ENCODE data around the gene RASA3. TPM values are rescaled to one million over a fixed set of nuclear protein-coding genes. Genes with fewer than 3 reads are reported as not detected.
A peak's percentile ranks its signal among the peaks of the same experiment; 100 is the strongest.

Gene RASA3
- total RNA-seq, 2 donors from 2014 or later = 28.8 to 30.1 TPM

DNA sequence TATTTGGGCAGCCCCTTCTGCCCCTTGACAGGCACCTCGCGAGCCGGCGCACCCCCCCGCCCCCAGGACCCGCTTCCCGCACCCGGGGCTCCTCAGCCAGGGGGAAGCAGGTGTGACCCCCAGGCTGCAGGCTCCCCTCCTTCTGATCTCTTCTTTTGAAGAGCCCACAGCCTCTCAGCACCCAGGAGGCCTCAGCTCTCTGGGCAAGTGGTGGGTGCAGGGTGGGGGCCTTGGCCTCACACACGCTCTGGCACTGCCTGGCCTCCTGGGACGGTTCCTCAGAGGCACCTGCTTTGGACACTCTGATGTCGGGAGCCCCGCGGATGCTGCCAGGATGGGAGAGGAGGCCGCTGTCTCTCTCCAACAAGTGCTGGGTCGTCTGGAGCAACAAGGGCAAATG is 157.0 kb downstream of the RASA3 start:
- intact Hi-C loops (cut with DNase I) = no loop called here
- DNase-seq (ENCODE audit: low spot score) = peak; percentile 63

DNA sequence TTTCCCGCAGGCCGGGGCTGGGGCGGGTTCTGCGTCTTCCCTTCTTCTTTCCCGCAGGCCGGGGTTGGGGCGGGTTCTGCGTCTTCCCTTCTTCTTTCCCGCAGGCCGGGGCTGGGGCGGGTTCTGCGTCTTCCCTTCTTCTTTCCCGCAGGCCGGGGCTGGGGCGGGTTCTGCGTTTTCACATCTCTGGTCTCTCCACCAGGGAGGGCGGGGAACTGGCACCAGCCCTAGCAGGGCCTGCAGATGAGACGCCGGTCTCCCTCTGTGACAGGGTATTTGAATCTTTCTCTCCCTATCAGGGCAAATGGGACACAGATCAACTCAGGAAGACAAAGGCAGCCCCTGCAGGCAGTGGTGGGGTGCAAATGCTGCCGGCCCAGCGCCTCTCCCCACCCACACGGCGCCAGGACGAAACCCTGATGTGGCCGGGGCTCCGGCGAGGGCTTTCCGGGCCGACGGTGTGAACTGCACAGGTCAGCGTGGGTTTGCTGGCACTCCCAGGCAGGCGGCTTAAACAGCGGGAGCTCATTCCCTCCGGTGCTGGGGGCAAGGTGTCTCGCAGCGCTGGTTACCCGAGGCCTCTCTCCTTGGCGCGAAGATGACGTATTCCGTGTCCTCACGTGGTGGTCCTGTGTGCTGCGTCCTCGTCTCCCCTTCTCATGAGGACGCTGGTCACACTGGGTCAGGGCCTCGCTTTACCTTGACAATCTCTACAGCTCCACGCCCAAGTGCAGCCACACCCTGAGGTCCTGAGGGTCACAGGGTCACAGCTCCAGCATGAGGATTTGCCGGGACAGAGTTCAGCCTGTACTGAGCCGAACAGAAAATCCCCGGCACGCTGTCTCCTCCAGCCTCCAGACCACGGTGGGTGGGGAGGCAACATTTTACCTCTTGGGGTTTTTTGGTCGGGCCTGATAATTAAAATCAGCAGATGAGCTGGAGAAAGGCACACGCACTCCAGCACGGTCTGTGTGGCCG is 157.8 kb downstream of the RASA3 start:
- DNase-seq (ENCODE audit: low spot score) = peak; percentile 67
- intact Hi-C loops (cut with DNase I) = no loop called here

DNA sequence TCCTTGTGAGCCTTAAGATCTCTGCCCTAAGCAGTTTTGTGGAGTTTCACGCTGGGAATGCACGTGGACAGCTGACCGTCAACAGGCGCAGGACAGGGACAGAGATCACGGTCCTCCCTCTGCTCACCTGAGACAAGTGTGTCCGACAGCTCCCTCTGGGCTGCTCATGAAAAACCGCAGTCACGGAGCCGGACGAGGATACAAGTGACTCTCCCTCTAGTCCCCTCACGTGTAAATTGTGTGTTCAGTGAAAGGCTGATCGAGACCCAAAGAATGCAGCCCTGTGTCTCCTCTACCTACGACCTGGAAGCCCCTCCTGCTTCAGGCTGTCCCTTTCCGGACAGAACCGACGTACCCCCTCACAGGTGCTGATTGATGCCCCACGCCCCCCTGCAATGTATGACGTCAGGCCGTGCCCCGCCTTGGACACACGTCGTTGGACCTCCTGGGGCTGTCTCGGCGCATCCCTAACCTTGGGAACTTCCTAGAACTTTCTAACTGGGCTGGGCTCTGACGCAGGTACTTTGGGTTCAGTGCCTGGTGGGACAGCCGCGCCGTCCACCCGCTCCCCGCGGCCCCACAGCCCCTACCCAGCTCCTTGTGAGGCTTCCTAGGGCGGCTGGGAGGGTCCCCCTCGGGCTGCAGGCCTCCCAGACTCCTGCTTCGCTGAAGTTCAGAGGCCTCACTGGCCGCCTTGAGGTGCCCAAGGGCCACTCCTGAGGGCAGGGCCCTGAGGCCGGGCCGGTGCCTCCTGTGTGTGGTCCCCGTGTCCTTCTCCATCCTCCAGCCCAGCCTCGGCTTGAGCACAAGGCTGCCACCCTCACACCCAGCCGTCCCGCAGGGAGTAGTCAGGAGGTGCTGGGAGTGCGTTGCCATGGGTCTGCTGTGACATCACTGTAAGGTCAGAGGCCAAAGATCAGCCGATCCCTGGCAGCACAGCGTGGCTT is 158.9 kb downstream of the RASA3 start, which contains the start of gene C13orf46:
TSS of gene C13orf46 (minus strand) at position 859 of the 947 bp plus-strand sequence. CDS start at position 780, 79 bp downstream.
- intact Hi-C loops (cut with DNase I) = no loop called here
- DNase-seq (ENCODE audit: low spot score) = peak; percentile 67

DNA sequence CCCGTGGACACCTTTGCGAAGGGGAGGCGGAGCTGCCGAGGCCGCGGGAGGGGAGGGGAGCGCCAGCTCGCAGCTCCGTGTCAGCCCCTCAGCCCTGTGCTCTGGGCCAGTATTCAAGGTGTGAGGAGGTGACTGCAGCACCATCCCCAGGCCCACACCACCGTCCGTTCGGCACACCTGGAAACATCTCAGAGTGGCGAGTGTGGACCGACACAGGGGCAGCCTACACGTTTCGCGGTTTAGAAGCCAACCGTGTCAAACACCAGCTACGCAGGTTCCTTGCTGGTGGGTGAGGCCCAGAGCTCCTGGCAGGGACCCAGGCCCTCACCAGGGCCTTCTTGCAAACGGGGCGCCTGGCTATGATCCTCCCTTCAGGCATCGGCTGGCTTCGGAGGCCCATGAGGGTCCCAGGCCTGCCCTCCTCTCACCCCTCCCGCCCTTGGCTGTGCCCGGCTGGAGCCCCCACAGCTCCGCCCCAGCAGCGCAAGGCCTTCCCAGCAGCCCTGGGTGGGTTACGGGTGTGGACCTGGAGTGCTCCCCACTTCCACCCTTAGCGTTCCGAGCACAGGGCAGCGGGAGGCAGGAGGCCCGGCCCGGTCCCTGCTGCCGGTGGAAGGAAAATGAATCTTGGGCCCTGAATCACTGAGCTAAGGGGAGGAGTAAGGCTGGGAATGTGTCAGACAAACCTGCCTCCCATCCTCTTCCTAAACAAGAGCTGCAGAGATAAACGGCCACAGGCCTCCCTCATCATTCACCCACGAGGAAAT is 159.8 kb downstream of the RASA3 start:
- intact Hi-C loops (cut with DNase I) = no loop called here

DNA sequence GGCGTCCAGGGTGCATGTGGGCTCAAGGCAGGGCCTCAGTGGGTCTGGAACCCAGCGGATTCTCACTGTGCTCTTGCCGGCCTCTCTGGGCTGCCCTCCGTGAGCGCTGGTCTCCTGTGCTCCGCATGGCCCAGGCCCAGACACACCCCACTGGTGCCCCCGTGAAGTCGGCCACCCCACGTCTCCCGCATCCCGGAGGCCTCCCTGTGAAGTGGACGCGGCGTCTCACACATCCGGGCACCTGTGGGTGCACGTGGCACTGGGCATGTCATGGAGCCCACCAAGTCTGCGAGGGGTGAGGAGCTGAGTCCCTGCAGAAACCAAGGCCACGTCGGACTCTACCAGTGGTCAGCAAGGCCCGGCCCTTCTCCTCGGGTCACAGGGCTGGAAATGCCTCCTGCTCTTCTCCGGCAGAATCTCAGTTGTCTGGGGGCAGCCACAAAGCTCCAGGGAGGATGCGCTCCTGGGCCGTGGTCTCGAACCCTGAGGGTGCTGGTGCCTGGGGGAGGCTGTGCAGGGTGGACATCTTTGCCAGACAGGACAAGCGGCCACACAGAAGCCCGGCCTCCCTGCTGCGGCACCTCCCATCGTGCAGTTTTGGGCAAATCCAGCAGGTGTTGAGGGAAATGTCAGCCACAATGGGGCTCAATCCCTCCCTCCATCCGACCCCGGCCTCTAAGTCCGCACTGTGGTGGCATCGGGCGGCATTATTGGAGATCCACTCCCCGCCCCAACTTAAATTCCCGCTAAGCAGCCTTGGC is 160.8 kb downstream of the RASA3 start:
- intact Hi-C loops (cut with DNase I) = no loop called here
- peak; percentile 74 for DNase-seq (ENCODE audit: low spot score)

More for the DNA sequence above, 159.8 kb downstream of the RASA3 start:
- peak; percentile 71 for DNase-seq (ENCODE audit: low spot score)

DNA sequence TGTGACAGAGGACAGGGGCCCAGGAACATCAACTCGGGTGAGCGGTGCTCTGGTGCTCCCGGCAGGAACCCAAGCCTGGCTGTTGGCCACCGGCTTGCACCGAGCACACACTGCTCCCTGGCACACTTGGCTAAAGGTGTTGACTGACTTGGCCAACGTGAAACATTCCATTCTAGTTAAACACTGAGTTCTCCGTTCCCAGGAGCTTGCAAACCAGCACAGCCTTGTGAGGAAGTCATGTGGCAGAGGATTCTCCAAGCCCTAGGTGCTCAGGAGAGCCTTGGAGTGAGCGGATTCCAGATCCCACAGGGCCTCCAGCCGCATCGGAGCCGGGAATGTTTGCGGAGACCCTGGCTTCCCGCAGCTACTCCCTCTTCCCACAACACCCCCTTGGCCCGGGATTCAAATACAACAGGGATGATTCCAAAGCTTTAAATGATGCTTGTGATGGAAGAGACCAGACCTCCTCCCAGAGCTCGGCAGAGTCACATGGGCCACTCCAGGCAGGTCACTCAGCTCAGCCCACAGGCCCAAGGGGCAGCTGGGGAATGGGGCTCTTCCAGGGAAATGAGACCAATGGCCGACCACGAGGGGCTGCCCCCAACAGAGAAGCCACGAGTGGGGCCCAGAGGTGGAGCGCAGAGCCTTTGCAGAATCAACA is 161.5 kb downstream of the RASA3 start:
- intact Hi-C loops (cut with DNase I) = no loop called here
- no peak for DNase-seq (ENCODE audit: low spot score)

DNA sequence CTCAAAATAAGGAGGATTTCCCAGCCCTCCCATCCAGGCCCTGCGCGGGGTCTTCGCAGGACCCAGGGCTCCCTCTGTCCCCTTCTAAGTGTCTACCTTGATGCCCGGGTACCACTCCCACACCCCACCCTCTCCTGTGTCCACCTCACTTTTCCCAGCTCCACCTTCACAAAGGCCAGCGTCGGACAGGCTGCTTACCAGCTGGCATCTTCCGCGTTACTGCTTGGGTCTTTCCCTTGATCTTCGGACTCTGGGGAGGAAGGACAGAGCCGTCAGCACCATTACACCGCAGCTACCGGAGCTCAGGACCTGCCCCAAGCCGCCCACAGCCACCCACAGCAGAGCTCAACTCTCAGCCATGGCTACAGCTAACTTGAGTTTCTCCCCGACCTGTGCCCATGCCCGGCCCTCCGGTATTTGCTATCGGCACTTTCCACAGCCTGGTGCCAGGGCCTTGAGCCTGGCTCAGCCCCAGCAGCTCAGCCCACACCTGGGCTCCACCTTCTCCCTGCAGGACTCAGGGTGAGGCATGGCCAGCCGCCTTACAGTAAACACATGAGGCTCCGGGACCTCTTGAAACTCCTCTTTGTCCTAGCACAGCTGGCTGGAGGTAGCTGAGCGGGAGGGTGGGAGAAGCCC is 162.3 kb downstream of the RASA3 start:
- intact Hi-C loops (cut with DNase I) = no loop called here
- DNase-seq (ENCODE audit: low spot score) = peak; percentile 79

DNA sequence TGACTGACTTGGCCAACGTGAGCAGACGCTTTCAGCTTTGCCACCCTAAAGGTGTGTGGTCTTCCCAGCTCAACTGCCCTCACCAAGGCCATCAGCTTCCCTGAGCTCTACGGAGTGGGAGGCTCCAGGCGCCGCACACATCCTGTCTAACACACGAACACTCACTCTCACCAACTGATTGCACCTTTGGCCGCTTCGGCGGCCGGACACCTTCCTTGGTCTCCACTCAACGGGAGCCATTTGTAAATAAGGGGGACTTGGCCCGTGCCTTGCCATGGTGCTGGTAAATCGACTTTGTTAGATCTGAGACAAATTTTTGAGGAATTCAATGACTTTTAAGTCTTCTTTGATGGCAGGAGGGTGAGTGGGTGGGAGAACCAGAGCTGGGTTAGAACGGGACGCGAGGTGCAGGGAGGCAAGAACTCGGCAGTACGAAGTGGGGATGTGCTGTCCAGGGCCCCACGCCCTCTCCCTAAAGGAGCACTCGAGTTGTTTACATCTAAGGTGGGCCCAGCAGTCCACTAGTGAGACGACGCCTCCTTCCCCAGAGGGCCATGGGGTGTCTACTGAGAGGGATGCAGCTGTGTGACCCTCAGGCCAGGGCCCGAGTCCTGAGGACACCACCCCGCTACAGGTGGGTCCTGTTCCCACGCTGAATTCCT is 163.0 kb downstream of the RASA3 start:
- intact Hi-C loops (cut with DNase I) = no loop called here

DNA sequence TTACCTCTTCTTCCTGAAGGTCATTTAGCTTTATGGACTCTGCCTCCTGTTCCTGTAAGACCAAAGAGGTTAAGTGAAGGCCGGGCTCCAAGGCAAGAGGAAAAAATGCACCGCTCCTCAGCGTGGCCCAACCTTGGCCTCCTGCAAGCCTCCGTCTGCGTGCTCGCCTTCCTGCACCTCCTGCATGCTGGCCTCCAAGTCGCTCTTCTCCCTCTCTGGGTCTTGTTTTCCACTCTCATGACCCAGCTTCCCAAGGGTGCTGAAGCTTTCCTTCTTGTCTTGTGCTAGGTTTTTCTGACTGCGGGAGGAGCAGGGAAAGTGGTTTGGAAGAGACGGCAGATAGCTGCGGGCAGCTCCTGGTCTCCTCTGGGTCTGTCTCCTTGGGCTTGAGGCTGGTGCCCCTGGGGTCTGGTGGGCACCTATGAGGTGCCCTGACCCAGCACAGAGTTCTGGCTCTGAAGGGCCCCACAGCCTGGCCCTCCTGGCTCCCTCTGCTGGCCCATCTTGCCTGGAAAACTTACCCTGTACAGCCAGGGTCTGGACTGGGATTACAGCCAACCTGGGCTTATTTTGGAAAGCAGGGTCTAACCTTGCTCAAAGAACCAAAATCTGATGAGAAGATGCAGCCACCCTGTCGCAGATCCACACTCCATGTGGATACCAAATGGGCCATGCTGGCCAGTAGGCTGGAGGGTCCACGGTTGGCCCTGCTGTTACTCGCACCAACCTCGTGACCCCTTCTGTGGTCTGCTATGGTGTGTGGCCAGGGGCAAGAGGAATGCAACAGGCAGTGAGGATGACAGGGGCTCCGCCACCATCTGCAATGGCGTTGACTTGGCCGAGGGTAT is 163.7 kb downstream of the RASA3 start:
- no peak for DNase-seq (ENCODE audit: low spot score)
- intact Hi-C loops (cut with DNase I) = no loop called here

More for the DNA sequence above, 163.0 kb downstream of the RASA3 start:
- DNase-seq (ENCODE audit: low spot score) = peak; percentile 79

DNA sequence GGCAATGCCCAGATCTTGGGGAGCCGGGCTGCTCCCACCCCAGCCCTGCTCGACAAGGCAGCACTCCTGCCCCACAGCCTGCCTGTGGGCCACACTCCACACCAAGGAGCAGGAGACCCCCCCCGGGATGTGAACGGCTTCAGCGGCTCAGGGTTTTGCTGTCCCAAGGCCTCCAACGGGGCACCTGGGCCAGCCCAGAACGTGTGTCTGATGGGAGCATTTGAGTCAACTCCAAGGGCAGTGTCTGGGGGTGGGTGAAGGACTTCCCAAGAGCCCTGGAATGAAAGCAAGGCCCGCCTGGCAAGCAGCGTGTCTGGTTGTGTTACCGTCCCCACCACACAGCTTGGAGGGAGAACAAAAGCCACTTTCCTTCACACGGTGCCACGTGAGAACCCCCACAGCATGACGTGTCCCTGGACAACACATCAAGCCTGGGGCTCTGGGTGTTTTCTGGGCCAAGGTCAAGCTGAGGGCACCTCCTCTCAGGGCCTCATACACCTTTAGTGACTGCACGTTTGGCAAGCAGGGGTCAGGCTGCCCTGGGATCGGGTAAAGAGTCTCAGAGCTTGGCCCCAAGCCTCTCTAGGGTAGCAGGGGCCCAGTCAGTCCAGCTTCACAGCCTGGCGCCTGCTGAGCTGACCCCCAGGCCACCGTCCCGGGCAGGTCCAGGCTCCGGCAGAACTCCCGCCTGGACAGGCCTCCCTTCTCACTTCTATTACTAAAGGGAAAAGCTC is 164.5 kb downstream of the RASA3 start:
- intact Hi-C loops (cut with DNase I) = no loop called here
- peak; percentile 60 for DNase-seq (ENCODE audit: low spot score)

DNA sequence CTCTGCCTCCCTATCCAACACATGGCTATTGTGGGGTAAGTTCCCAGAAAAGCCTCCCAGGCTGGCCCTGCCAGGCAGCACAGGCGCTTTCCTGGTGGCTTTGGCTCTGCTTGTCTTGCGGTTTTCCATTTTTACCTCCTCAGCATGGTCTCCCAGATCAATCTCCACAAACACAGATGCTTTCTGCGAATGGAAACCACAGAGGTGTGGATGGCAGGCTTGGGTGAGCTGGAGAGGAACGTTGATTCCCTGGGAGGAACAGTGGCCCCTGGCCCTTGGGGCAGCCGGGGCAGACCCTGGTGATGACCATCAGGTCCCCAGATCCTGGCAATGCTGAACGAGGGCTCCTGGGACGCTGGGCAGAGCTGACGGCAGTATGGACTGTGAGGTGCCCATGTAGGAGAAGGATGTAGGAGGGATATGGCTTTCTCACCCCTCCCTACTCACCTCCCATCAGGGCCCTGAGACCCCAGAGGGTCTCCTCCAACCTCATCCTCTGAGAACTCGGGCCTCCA is 165.2 kb downstream of the RASA3 start:
- intact Hi-C loops (cut with DNase I) = no loop called here
- peak; percentile 57 for DNase-seq (ENCODE audit: low spot score)

DNA sequence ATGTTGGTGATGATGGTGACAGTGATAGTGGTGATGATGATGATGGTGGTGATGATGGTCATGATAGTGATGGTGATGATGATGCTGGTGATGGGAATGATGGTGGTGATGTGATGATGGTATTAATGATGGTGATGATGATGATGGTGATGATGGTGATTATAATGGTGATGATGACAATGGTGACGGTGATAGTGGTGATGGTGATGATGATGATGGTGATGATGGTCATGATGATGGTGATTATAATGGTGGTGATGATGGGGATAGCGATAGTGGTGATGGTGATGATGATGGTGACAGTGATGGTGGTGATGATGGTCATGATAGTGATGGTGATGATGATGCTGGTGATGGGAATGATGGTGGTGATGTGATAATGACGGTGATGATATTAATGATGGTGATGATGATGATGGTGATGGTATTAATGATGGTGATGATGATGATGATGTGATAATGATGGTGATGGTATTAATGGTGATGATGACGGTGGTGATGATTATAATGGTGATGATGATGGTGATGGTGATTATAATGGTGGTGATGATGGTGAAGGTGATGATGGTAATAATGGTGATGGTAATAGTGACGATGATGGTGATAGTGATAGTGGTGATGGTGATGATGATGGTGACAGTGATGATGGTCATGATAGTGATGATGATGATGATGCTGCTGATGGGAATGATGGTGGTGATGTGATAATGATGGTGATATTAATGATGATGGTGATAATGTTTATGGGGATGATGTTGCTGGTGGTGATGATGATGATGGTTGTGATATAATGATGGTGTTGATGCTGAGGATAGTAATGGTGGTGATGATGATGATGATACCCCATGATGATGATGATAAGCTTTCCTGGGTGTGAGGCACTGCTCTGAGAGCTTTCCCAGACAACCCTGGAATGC is 166.2 kb downstream of the RASA3 start:
- intact Hi-C loops (cut with DNase I) = no loop called here
- no peak for DNase-seq (ENCODE audit: low spot score)

DNA sequence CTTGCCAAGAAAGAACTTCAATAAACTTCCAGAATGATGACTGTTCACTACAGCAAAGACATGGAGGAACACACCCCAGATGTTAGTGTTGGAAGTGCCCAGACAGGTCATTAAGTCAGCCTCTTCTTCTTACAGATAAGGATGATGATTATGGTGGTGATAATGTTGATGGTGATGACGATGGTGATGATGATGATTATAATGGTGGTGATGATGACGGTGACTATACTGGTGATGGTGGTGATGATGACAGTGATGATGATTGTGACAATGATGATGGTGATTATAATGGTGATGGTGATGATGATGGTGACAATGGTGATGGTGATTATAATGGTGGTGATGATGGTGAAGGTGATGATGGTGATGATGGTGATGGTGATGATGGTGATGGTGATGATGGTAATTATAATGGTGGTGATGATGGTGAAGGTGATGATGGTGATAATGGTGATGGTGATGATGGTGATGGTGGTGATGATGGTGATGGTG is 167.0 kb downstream of the RASA3 start:
- intact Hi-C loops (cut with DNase I) = no loop called here

More for the DNA sequence above, 167.0 kb downstream of the RASA3 start:
- DNase-seq (ENCODE audit: low spot score) = no peak

Data from posterior vena cava (tissue), 2 donors.